ENCODE measurements around the gene GRM1. TPM values are rescaled to one million over a fixed set of nuclear protein-coding genes. Genes with fewer than 3 reads are reported as not detected.

The GRM1 gene
- total RNA-seq, 4 donors from 2014 or later, result 0.13 TPM; not detected in 3

DNA sequence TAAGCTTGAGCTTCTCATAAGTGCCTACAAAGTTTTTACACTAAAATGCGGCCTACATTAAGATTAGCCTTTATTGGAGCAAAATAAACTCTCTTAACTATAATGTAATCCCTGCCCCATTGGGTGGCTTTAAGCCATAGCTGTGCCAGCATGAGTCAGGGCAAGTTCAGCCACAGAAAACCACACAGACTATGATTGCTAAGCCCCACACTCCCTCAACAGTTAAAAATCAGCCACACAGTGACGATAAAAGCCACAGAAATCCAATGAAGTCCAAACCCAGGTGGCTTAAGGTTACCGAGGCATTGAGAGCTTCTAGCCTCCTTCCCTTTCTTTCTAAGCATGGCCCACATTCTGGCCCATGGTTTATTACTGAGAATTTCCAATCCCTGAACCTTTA, 61.6 kb downstream of the GRM1 start:
- H3K27ac ChIP-seq, result no peak overlapping the region
- H3K4me1 ChIP-seq, result no peaks in the 10 kb centered on the region
- H3K27me3 ChIP-seq, result no peaks in the 10 kb centered on the region
- 88 to 89% methylated on average over 2 to 3 of the region's 3 CpGs for WGBS, 2 donors (ENCODE audit: low coverage in 1 of 2)
- TF ChIP-seq EP300 (IDR thresholded peaks at IDR 0.05) (no peak), CTCF (IDR thresholded peaks at IDR 0.05) (no peak), POLR2A (IDR thresholded peaks at IDR 0.05) (no peak), POLR2AphosphoS5 (IDR thresholded peaks at IDR 0.05) (no peak)
- ATAC-seq, result no peak
- H3K9me3 ChIP-seq, result no peaks in the 10 kb centered on the region
- H3K4me3 ChIP-seq, result no peak overlapping the region
- H3K36me3 ChIP-seq, result no peaks in the 10 kb centered on the region

- no peak overlapping the region for H3K4me3 ChIP-seq
- H3K9me3 ChIP-seq, result no peaks in the 10 kb centered on the region
- TF ChIP-seq POLR2AphosphoS5 (IDR thresholded peaks at IDR 0.05), result no peak
- H3K36me3 ChIP-seq, result no peaks in the 10 kb centered on the region
- no peak overlapping the region for H3K27ac ChIP-seq
- ATAC-seq, result no peak
- H3K27me3 ChIP-seq, result no peaks in the 10 kb centered on the region
- H3K4me1 ChIP-seq, result no peaks in the 10 kb centered on the region
- WGBS, 2 donors (ENCODE audit: low coverage in 1 of 2), result 64 to 66% methylated on average over 3 of the region's 3 CpGs
Measured at GRCh38 chr6:146092961-146093686, 64.3 kb downstream of the GRM1 start.

DNA sequence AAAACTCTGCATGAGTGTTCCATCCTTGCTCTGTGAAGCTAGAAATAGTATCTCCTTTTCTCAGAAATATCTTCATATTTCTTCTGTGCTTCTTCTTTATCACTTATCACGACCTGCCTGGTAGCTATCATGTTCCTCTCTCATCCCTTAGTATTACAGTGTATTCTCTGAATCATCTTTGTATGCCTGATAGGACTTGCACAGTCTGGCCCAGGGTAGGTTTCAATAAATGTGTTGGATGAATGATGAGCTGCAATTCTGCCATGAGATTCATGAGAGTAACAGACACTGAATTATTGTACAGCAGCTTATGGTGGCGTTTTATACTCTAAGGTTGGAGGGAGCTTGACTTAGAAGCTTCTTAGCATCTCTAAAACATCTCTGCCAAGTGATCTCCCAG, 66.6 kb downstream of the GRM1 start:
- ATAC-seq, result no peak
- H3K27ac ChIP-seq, result no peak overlapping the region
- H3K9me3 ChIP-seq, result no peaks in the 10 kb centered on the region
- H3K4me1 ChIP-seq, result no peaks in the 10 kb centered on the region
- no peaks in the 10 kb centered on the region for H3K27me3 ChIP-seq
- no peak overlapping the region for H3K4me3 ChIP-seq
- no peaks in the 10 kb centered on the region for H3K36me3 ChIP-seq
- TF ChIP-seq CTCF (IDR thresholded peaks at IDR 0.05) (no peak), POLR2AphosphoS5 (IDR thresholded peaks at IDR 0.05) (no peak), EP300 (IDR thresholded peaks at IDR 0.05) (no peak), POLR2A (IDR thresholded peaks at IDR 0.05) (no peak)
- WGBS, 2 donors (ENCODE audit: low coverage in 1 of 2), result 39% methylated on average over 2 of the region's 2 CpGs; no CpG with 5 or more reads in 1 of the 2 donors

DNA sequence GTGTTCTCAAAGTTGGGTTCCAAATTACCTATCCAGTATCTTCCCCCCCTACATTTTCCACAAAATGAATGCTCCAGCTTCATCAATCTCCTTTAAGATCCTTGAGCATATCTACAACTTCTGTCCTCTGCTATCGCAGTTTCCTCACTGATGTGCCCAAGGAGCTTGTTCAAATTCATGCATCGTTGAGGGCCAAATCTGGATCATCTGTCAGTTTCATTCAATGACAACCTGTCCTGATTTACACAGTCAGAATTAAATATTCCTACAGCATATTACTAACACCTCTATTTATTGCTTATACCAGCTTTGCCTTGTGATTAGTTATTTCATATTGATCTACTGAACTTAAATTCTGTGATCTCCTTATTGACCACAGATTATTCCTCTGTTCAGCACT, 68.7 kb downstream of the GRM1 start:
- no peak overlapping the region for H3K4me3 ChIP-seq
- no peaks in the 10 kb centered on the region for H3K9me3 ChIP-seq
- no peak for TF ChIP-seq EP300 (IDR thresholded peaks at IDR 0.05)
- no peak for TF ChIP-seq POLR2AphosphoS5 (IDR thresholded peaks at IDR 0.05)
- TF ChIP-seq POLR2A (IDR thresholded peaks at IDR 0.05), result no peak
- TF ChIP-seq CTCF (IDR thresholded peaks at IDR 0.05), result no peak
- H3K36me3 ChIP-seq, result no peaks in the 10 kb centered on the region
- no peak overlapping the region for H3K27ac ChIP-seq
- H3K4me1 ChIP-seq, result no peaks in the 10 kb centered on the region
- 85 to 88% methylated on average over 2 of the region's 2 CpGs for WGBS, 2 donors (ENCODE audit: low coverage in 1 of 2)
- no peak for ATAC-seq
- peaks cover 3% of the 10 kb centered on the region for H3K27me3 ChIP-seq

GRCh38 chr6:146100776-146101175, 71.9 kb downstream of the GRM1 start:
- peaks cover 3% of the 10 kb centered on the region for H3K27me3 ChIP-seq
- no peaks in the 10 kb centered on the region for H3K9me3 ChIP-seq
- H3K27ac ChIP-seq, result no peak overlapping the region
- no peak overlapping the region for H3K4me3 ChIP-seq
- H3K4me1 ChIP-seq, result no peaks in the 10 kb centered on the region
- H3K36me3 ChIP-seq, result no peaks in the 10 kb centered on the region
- 50 to 56% methylated on average over 1 of the region's 1 CpG for WGBS, 2 donors (ENCODE audit: low coverage in 1 of 2)
- TF ChIP-seq POLR2AphosphoS5 (IDR thresholded peaks at IDR 0.05) (no peak), POLR2A (IDR thresholded peaks at IDR 0.05) (no peak), CTCF (IDR thresholded peaks at IDR 0.05) (no peak), EP300 (IDR thresholded peaks at IDR 0.05) (no peak)
- ATAC-seq, result no peak
